Measurements from ENCODE around the gene OIT3.
"Not testable (repeated sequence)": the region's sequence is repeated elsewhere in the genome, so short reads cannot be mapped to it uniquely, and the experiment has no call there.

OIT3 gene

GRCh38 chr10:72918352-72918751, 24.8 kb downstream of the OIT3 start:
- POLR2A ChIA-PET: no interaction called here
- TF ChIP-seq ZXDB (tag by site-specific recombination; IDR thresholded peaks at IDR 0.05) (no peak), SALL2 (tag by site-specific recombination; IDR thresholded peaks at IDR 0.05; ENCODE audit: borderline replicate concordance) (no peak), ZSCAN30 (tag by site-specific recombination; IDR thresholded peaks at IDR 0.05) (no peak), BCL11A (tag by site-specific recombination; IDR thresholded peaks at IDR 0.05; ENCODE audit: low read depth) (no peak), ZNF549 (tag by site-specific recombination; IDR thresholded peaks at IDR 0.05) (no peak), ZEB2 (tag by site-specific recombination; IDR thresholded peaks at IDR 0.05) (no peak), ZNF624 (tag by site-specific recombination; IDR thresholded peaks at IDR 0.05) (no peak), ZBTB49 (tag by site-specific recombination; IDR thresholded peaks at IDR 0.05; ENCODE audit: low read depth) (no peak), YY1 (tag by site-specific recombination; IDR thresholded peaks at IDR 0.05) (no peak), ZNF157 (tag by site-specific recombination; IDR thresholded peaks at IDR 0.05) (no peak), ZNF416 (tag by site-specific recombination; IDR thresholded peaks at IDR 0.05) (no peak), ZBTB10 (tag by site-specific recombination; IDR thresholded peaks at IDR 0.05) (no peak), ZNF223 (tag by site-specific recombination; IDR thresholded peaks at IDR 0.05) (no peak), ZNF121 (tag by site-specific recombination; IDR thresholded peaks at IDR 0.05) (no peak), ZSCAN16 (tag by site-specific recombination; IDR thresholded peaks at IDR 0.05) (no peak)
- Histone ChIP-seq H3K4me1 (ENCODE audit: control insufficient read depth, insufficient read depth, low read length) (no peaks in the 10 kb centered on the region), H3K4me3 (ENCODE audit: low read depth, low read length) (no peak overlapping the region), H3K27ac (ENCODE audit: extremely low read depth, low read depth, low read length) (no peak overlapping the region), H3K36me3 (ENCODE audit: control insufficient read depth in 2 of 2, insufficient read depth in 1 of 2, low read length in 2 of 2) (no peaks in the 10 kb centered on the region), H3K9me3 (ENCODE audit: control insufficient read depth, insufficient read depth, low read depth, low read length) (no peaks in the 10 kb centered on the region)
- CTCF ChIA-PET: interaction anchor here (0.6 kb wide), 1 partner anchor 555 kb away, joined by 4 read pairs; no protein-coding TSS in a partner anchor

DNA sequence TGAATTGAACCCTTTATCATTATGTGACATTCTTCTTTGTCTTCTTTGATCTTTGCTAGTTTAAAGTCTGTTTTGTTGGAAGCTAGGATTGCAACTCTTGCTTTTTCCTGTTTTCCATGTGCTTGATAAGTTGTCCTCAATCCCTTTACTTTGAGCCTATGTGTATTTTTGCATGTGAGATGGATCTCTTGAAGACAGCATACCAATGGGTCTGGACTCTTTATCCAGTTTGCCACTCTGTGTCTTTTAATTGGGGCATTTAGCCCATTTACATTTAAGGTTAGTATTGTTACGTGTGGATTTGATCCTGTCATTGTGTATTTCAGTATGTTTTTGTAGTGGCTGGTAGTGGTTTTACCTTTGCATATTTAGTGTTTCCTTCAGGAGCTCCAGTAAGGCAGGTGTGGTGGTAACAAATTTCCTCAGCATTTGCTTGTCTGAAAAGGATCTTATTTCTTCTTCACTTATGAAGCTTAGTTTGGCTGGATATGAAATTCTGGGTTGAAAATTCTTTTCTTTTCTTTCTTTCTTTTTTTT, 27.7 kb downstream of the OIT3 start:
- H3K36me3 ChIP-seq (ENCODE audit: control insufficient read depth in 2 of 2, insufficient read depth in 1 of 2, low read length in 2 of 2); H3K9me3 ChIP-seq (ENCODE audit: control insufficient read depth, insufficient read depth, low read depth, low read length); H3K4me3 ChIP-seq (ENCODE audit: low read depth, low read length); CTCF ChIA-PET; H3K27ac ChIP-seq (ENCODE audit: extremely low read depth, low read depth, low read length); H3K4me1 ChIP-seq (ENCODE audit: control insufficient read depth, insufficient read depth, low read length): not testable (repeated sequence)
- POLR2A ChIA-PET: interaction anchor here (0.7 kb wide), 1 partner anchor 360 kb away, joined by 3 read pairs; no protein-coding TSS in a partner anchor
- TF ChIP-seq ZNF558 (tag by site-specific recombination; IDR thresholded peaks at IDR 0.05) (peak; percentile 96), ZNF529 (tag by site-specific recombination; IDR thresholded peaks at IDR 0.05; ENCODE audit: insufficient replicate concordance) (peak; percentile 95), SETDB1 (IDR thresholded peaks at IDR 0.05; ENCODE audit: insufficient read length, low read length) (peak; percentile 86)

DNA sequence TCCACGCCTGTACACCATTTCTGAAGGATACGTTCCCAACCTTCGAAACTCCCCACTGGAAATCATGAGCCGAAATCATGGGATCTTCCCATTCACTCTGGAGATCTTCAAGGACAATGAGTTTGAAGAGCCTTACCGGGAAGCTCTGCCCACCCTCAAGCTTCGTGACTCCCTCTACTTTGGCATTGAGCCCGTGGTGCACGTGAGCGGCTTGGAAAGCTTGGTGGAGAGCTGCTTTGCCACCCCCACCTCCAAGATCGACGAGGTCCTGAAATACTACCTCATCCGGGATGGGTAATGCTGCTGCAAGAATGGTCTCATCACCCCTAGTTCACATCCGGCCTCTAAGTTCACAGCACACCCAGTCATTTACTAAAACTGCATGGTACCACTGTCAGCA, 30.8 kb downstream of the OIT3 start:
- no peaks in the 10 kb centered on the region for H3K4me1 ChIP-seq (ENCODE audit: control insufficient read depth, insufficient read depth, low read length)
- H3K27ac ChIP-seq (ENCODE audit: extremely low read depth, low read depth, low read length): no peak overlapping the region
- no peaks in the 10 kb centered on the region for H3K9me3 ChIP-seq (ENCODE audit: control insufficient read depth, insufficient read depth, low read depth, low read length)
- no peaks in the 10 kb centered on the region for H3K36me3 ChIP-seq (ENCODE audit: control insufficient read depth in 2 of 2, insufficient read depth in 1 of 2, low read length in 2 of 2)
- POLR2A ChIA-PET: no interaction called here
- no peak overlapping the region for H3K4me3 ChIP-seq (ENCODE audit: low read depth, low read length)
- CTCF ChIA-PET: no interaction called here
- TF ChIP-seq ZBTB11 (tag by site-specific recombination; conservative IDR thresholded peaks at IDR 0.05; ENCODE audit: low read depth): no peak
- TF ChIP-seq ZXDB (tag by site-specific recombination; IDR thresholded peaks at IDR 0.05): no peak
- TF ChIP-seq MZF1 (tag by site-specific recombination; IDR thresholded peaks at IDR 0.05; ENCODE audit: borderline replicate concordance): no peak
- no peak for TF ChIP-seq ZBTB21 (tag by site-specific recombination; IDR thresholded peaks at IDR 0.05)
- TF ChIP-seq BCL11B (tag by site-specific recombination; IDR thresholded peaks at IDR 0.05; ENCODE audit: low read depth): no peak
- no peak for TF ChIP-seq ZNF302 (tag by site-specific recombination; IDR thresholded peaks at IDR 0.05; ENCODE audit: low read depth)
- TF ChIP-seq KLF7 (tag by site-specific recombination; IDR thresholded peaks at IDR 0.05; ENCODE audit: borderline replicate concordance): no peak
